ENCODE data around the gene TH. TPM values are rescaled to one million over a fixed set of nuclear protein-coding genes. Genes with fewer than 3 reads are reported as not detected.

The TH gene
- total and polyA plus RNA-seq, 2 experiments from 2014 or later, result 0.34 TPM; not detected in 1

DNA sequence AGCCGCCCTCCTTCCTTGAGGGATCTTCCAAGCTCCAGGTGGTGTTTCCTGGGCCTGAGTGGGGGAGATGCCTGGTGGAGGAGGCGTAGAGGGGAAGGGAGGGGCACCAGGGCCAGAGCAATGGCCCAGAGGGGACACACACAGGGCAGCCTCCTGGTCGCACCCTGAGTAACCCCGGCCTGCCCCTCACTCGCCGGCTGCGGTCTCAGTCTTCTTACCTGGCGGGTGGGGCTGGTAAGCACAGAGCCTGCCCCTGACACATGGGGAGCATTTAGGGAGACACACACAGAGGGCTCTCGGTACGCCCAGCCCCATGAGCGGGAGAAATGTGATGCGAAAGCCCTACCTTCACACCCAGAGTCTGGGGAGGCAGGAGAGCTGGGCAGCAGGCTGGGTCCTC, 56.3 kb downstream of the TH start:
- Mint-ChIP-seq H3K36me3 (ENCODE audit: low read depth) (peaks cover 11% of the 10 kb centered on the region), H3K9me3 (peaks cover 22% of the 10 kb centered on the region), H3K27me3 (ENCODE audit: insufficient read depth, low read depth, poor library complexity) (peaks cover 11% of the 10 kb centered on the region), H3K4me3 (no peak overlapping the region), H3K4me1 (peaks cover 4% of the 10 kb centered on the region; the same call in 1 of the 3 replicates), H3K27ac (no peak overlapping the region)
- ATAC-seq (no peak), DNase-seq (ENCODE audit: low spot score) (no peak)
- Histone ChIP-seq H3F3A (replicated peaks; ENCODE audit: low read depth) (no peaks in the 10 kb centered on the region), H4K20me1 (replicated peaks; ENCODE audit: insufficient read depth) (no peaks in the 10 kb centered on the region), H3K27me3 (ENCODE audit: insufficient read depth) (no peaks in the 10 kb centered on the region), H3K36me3 (ENCODE audit: insufficient read depth) (no peaks in the 10 kb centered on the region), H3K79me2 (replicated peaks; ENCODE audit: insufficient read depth) (no peaks in the 10 kb centered on the region), H3K4me2 (no peak overlapping the region), H3K4me1 (ENCODE audit: insufficient read depth) (no peaks in the 10 kb centered on the region), H3K4me3 (no peak overlapping the region), H3K27ac (ENCODE audit: low read depth) (no peak overlapping the region), H2AFZ (no peak overlapping the region), H3K9me2 (ENCODE audit: insufficient read depth) (no peaks in the 10 kb centered on the region)
- TF ChIP-seq CTCF (conservative IDR thresholded peaks at IDR 0.05; ENCODE audit: low read depth in 2 of 2), result no peak
- no peak for TF ChIP-seq JUNB (IDR thresholded peaks at IDR 0.05; ENCODE audit: unreplicated experiment)
- TF ChIP-seq, protein P1, sequence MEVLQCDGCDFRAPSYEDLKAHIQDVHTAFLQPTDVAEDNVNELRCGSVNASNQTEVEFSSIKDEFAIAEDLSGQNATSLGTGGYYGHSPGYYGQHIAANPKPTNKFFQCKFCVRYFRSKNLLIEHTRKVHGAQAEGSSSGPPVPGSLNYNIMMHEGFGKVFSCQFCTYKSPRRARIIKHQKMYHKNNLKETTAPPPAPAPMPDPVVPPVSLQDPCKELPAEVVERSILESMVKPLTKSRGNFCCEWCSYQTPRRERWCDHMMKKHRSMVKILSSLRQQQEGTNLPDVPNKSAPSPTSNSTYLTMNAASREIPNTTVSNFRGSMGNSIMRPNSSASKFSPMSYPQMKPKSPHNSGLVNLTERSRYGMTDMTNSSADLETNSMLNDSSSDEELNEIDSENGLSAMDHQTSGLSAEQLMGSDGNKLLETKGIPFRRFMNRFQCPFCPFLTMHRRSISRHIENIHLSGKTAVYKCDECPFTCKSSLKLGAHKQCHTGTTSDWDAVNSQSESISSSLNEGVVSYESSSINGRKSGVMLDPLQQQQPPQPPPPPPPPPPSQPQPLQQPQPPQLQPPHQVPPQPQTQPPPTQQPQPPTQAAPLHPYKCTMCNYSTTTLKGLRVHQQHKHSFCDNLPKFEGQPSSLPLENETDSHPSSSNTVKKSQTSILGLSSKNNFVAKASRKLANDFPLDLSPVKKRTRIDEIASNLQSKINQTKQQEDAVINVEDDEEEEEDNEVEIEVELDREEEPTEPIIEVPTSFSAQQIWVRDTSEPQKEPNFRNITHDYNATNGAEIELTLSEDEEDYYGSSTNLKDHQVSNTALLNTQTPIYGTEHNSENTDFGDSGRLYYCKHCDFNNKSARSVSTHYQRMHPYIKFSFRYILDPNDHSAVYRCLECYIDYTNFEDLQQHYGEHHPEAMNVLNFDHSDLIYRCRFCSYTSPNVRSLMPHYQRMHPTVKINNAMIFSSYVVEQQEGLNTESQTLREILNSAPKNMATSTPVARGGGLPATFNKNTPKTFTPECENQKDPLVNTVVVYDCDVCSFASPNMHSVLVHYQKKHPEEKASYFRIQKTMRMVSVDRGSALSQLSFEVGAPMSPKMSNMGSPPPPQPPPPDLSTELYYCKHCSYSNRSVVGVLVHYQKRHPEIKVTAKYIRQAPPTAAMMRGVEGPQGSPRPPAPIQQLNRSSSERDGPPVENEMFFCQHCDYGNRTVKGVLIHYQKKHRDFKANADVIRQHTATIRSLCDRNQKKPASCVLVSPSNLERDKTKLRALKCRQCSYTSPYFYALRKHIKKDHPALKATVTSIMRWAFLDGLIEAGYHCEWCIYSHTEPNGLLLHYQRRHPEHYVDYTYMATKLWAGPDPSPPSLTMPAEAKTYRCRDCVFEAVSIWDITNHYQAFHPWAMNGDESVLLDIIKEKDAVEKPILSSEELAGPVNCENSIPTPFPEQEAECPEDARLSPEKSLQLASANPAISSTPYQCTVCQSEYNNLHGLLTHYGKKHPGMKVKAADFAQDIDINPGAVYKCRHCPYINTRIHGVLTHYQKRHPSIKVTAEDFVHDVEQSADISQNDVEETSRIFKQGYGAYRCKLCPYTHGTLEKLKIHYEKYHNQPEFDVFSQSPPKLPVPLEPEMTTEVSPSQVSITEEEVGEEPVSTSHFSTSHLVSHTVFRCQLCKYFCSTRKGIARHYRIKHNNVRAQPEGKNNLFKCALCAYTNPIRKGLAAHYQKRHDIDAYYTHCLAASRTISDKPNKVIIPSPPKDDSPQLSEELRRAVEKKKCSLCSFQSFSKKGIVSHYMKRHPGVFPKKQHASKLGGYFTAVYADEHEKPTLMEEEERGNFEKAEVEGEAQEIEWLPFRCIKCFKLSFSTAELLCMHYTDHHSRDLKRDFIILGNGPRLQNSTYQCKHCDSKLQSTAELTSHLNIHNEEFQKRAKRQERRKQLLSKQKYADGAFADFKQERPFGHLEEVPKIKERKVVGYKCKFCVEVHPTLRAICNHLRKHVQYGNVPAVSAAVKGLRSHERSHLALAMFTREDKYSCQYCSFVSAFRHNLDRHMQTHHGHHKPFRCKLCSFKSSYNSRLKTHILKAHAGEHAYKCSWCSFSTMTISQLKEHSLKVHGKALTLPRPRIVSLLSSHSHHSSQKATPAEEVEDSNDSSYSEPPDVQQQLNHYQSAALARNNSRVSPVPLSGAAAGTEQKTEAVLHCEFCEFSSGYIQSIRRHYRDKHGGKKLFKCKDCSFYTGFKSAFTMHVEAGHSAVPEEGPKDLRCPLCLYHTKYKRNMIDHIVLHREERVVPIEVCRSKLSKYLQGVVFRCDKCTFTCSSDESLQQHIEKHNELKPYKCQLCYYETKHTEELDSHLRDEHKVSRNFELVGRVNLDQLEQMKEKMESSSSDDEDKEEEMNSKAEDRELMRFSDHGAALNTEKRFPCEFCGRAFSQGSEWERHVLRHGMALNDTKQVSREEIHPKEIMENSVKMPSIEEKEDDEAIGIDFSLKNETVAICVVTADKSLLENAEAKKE (CRISPR knock-in tag; IDR thresholded peaks at IDR 0.05), result no peak
- TF ChIP-seq ZNF114 (CRISPR knock-in tag; IDR thresholded peaks at IDR 0.05), result no peak
- no peak for TF ChIP-seq NANOG (IDR thresholded peaks at IDR 0.05; ENCODE audit: borderline replicate concordance)
- TF ChIP-seq ETS1 (IDR thresholded peaks at IDR 0.05), result no peak
- TF ChIP-seq STAT1 (IDR thresholded peaks at IDR 0.05; ENCODE audit: unreplicated experiment), result no peak
- TF ChIP-seq ZNF331 (CRISPR knock-in tag; IDR thresholded peaks at IDR 0.05; ENCODE audit: low read depth), result no peak
- no peak for TF ChIP-seq REST (IDR thresholded peaks at IDR 0.05; ENCODE audit: unreplicated experiment)
- no peak for TF ChIP-seq POLR2AphosphoS5 (IDR thresholded peaks at IDR 0.05; ENCODE audit: low read depth)
- no peak for TF ChIP-seq CREB1 (CRISPR knock-in tag; IDR thresholded peaks at IDR 0.05; ENCODE audit: low read depth)
- no peak for TF ChIP-seq EZH2phosphoT487 (IDR thresholded peaks at IDR 0.05; ENCODE audit: unreplicated experiment)
- TF ChIP-seq EZH2 (IDR thresholded peaks at IDR 0.05; ENCODE audit: low read depth, unreplicated experiment), result no peak

Measured in GM23338 (cell line).